SK-N-SH treated with all-trans-retinoic acid at 6 μM for 48 hours (cell line): ENCODE results near the gene NPR3.

Experiments
- ATAC-seq: fragments of 200-7000 bp; cut with Tn5 transposase; 3 replicates; pipeline ENCODE4 v1.9.1; 2020; ENCODE audit warnings: mild to moderate bottlenecking, moderate library complexity
- ARNTL ChIP-seq: fragments of 450-650 bp; formaldehyde crosslinking; IDR thresholded peaks from 2 replicates; pipeline ENCODE4 v1.5.0; 2020; ENCODE audit warnings: low read depth, mild to moderate bottlenecking, moderate library complexity, borderline replicate concordance
- BACH2 ChIP-seq: fragments of 250-450 bp; sonication (Bioruptor Pico); IDR thresholded peaks from 2 replicates; pipeline ENCODE4 v1.9.0; 2021; ENCODE audit warnings: mild to moderate bottlenecking, borderline replicate concordance
- CREB5 ChIP-seq: fragments of 250-450 bp; sonication (Bioruptor Pico); IDR thresholded peaks from 2 replicates; pipeline ENCODE4 v1.5.1; 2020; ENCODE audit warnings: low read depth, mild to moderate bottlenecking, moderate library complexity
- CSDC2 ChIP-seq: fragments of 250-450 bp; sonication (Bioruptor Pico); IDR thresholded peaks from 2 replicates; pipeline ENCODE4 v1.5.0; 2020; ENCODE audit warnings: mild to moderate bottlenecking, moderate library complexity
- CSRNP3 ChIP-seq: fragments of 250-450 bp; sonication (Bioruptor Pico); IDR thresholded peaks from 2 replicates; pipeline ENCODE4 v1.5.1; 2021; ENCODE audit warnings: mild to moderate bottlenecking, moderate library complexity
- GLIS3 ChIP-seq: fragments of 250-450 bp; sonication (Bioruptor Pico); IDR thresholded peaks from 2 replicates; pipeline ENCODE4 v1.5.0; 2020; ENCODE audit warnings: mild to moderate bottlenecking, moderate library complexity
- OSR1 ChIP-seq: fragments of 250-450 bp; sonication (Bioruptor Pico); IDR thresholded peaks from 2 replicates; pipeline ENCODE4 v1.8.0; 2022; ENCODE audit warnings: moderate library complexity, mild to moderate bottlenecking, inconsistent platforms
- PATZ1 ChIP-seq: fragments of 250-450 bp; sonication (Bioruptor Pico); IDR thresholded peaks from 2 replicates; pipeline ENCODE4 v1.8.0; 2020; ENCODE audit warnings: mild to moderate bottlenecking, moderate library complexity, borderline replicate concordance
- POU6F1 ChIP-seq: fragments of 250-450 bp; sonication (Bioruptor Pico); IDR thresholded peaks from 2 replicates; pipeline ENCODE4 v1.8.0; 2021; ENCODE audit warnings: low read depth, mild to moderate bottlenecking, moderate library complexity, borderline replicate concordance
- PPARA ChIP-seq: fragments of 250-450 bp; sonication (Bioruptor Pico); IDR thresholded peaks from 2 replicates; pipeline ENCODE4 v1.5.0; 2020; ENCODE audit warnings: mild to moderate bottlenecking, borderline replicate concordance
- RARB ChIP-seq: fragments of 250-450 bp; sonication (Bioruptor Pico); IDR thresholded peaks from 2 replicates; pipeline ENCODE4 v1.8.0; 2021; ENCODE audit warnings: mild to moderate bottlenecking, moderate library complexity
- SNAI2 ChIP-seq: fragments of 250-450 bp; sonication (Bioruptor Pico); IDR thresholded peaks from 2 replicates; pipeline ENCODE4 v1.5.0; 2020; ENCODE audit warnings: mild to moderate bottlenecking, moderate library complexity
- TCF4 ChIP-seq: fragments of 250-450 bp; sonication (Bioruptor Pico); IDR thresholded peaks from 2 replicates; pipeline ENCODE4 v1.8.0; 2021; ENCODE audit warnings: mild to moderate bottlenecking, moderate library complexity, borderline replicate concordance
- TOX ChIP-seq: fragments of 250-450 bp; sonication (Bioruptor Pico); IDR thresholded peaks from 2 replicates; pipeline ENCODE4 v1.8.0; 2021; ENCODE audit warnings: mild to moderate bottlenecking, moderate library complexity, borderline replicate concordance
- TSHZ2 ChIP-seq: fragments of 250-450 bp; sonication (Bioruptor Pico); IDR thresholded peaks from 2 replicates; pipeline ENCODE4 v1.5.0; 2020; ENCODE audit warnings: mild to moderate bottlenecking, moderate library complexity
- ZC3H10 ChIP-seq: fragments of 250-450 bp; sonication (Bioruptor Pico); IDR thresholded peaks from 2 replicates; pipeline ENCODE4 v1.5.1; 2021; ENCODE audit warnings: mild to moderate bottlenecking, moderate library complexity
- ZFP3 ChIP-seq: fragments of 250-450 bp; sonication (Bioruptor Pico); IDR thresholded peaks from 2 replicates; pipeline ENCODE4 v1.5.0; 2020; ENCODE audit warnings: mild to moderate bottlenecking, moderate library complexity
- ZFP30 ChIP-seq: fragments of 450-650 bp; formaldehyde crosslinking; IDR thresholded peaks from 2 replicates; pipeline ENCODE4 v1.5.0; 2022; ENCODE audit warnings: mild to moderate bottlenecking, moderate library complexity
- ZNF565 ChIP-seq: fragments of 450-650 bp; formaldehyde crosslinking; conservative IDR thresholded peaks from 2 replicates; pipeline ENCODE4 v1.5.0; 2020; ENCODE audit warnings: low read depth, mild to moderate bottlenecking, moderate library complexity
- ZNF70 ChIP-seq: fragments of 450-650 bp; formaldehyde crosslinking; IDR thresholded peaks from 2 replicates; pipeline ENCODE4 v1.5.0; 2020; ENCODE audit warnings: mild to moderate bottlenecking, moderate library complexity
- ZNF8 ChIP-seq: fragments of 450-650 bp; formaldehyde crosslinking; IDR thresholded peaks from 2 replicates; pipeline ENCODE4 v1.5.0; 2020; ENCODE audit warnings: mild to moderate bottlenecking, moderate library complexity

The NPR3 gene

GRCh38 chr5:32783661-32784060 lies 72.5 kb downstream of the NPR3 start:
- TF ChIP-seq TOX (CRISPR knock-in tag): no peak
- TF ChIP-seq CREB5 (CRISPR knock-in tag): no peak
- no peak for TF ChIP-seq SNAI2
- no peak for TF ChIP-seq ZNF70 (CRISPR knock-in tag)
- TF ChIP-seq ZNF565 (CRISPR knock-in tag): no peak
- TF ChIP-seq GLIS3 (CRISPR knock-in tag): no peak
- no peak for TF ChIP-seq ZC3H10
- TF ChIP-seq CSDC2 (CRISPR knock-in tag): no peak
- TF ChIP-seq ZFP30 (CRISPR knock-in tag): no peak
- TF ChIP-seq PPARA (CRISPR knock-in tag): no peak
- TF ChIP-seq OSR1 (CRISPR knock-in tag): no peak
- no peak for TF ChIP-seq TCF4 (CRISPR knock-in tag)
- no peak for TF ChIP-seq ZFP3 (CRISPR knock-in tag)
- no peak for TF ChIP-seq ZNF8 (CRISPR knock-in tag)
- TF ChIP-seq PATZ1 (CRISPR knock-in tag): no peak
- TF ChIP-seq ARNTL: no peak
- TF ChIP-seq BACH2: no peak
- ATAC-seq: no peak

GRCh38 chr5:32785611-32786254 lies 74.6 kb downstream of the NPR3 start:
- no peak for TF ChIP-seq POU6F1 (CRISPR knock-in tag)
- no peak for TF ChIP-seq ARNTL
- no peak for TF ChIP-seq TSHZ2
- no peak for TF ChIP-seq CSRNP3 (CRISPR knock-in tag)
- TF ChIP-seq PATZ1 (CRISPR knock-in tag): no peak
- no peak for TF ChIP-seq ZNF70 (CRISPR knock-in tag)
- no peak for TF ChIP-seq TOX (CRISPR knock-in tag)
- no peak for TF ChIP-seq PPARA (CRISPR knock-in tag)
- no peak for TF ChIP-seq RARB (CRISPR knock-in tag)
- TF ChIP-seq ZFP3 (CRISPR knock-in tag): no peak
- TF ChIP-seq GLIS3 (CRISPR knock-in tag): no peak
- no peak for TF ChIP-seq OSR1 (CRISPR knock-in tag)
- ATAC-seq: peak; percentile 62
